PC-3 (cell line): ENCODE results near the gene KRTAP12-4.

Source experiments
- CTCF ChIP-seq: fragments of 300-600 bp; sonication (generic); conservative IDR thresholded peaks from 2 replicates; pipeline ENCODE4 v1.5.1; 2017; ENCODE audit warnings: antibody characterized with exemption, low read depth, mild to moderate bottlenecking, low read length
- EZH2phosphoT487 ChIP-seq: fragments of 300-600 bp; sonication (generic); IDR thresholded peaks from 2 replicates; pipeline ENCODE4 v1.6.1; 2018; ENCODE audit warnings: mild to moderate bottlenecking, antibody characterized with exemption, low read length, borderline replicate concordance

DNA sequence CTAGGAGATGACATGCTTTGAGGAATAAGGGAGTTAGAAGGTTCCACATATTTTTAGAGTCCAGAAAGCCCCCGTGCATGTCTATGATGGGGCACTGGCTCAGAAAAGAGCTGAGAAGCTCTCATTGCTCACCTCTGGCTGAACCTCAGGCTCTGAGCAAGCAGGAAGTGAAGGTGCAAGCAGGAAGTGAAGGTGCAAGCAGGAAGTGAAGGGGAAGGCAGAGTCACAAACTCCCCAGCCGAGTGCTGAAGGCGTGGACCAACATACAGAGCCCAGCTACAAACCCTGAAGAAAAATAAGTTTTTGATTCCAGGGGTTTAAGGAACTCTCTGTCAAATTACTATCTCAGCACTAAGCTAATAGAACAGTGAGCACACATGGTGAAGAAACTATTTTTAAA is 35.5 kb downstream of the KRTAP12-4 start:
- no peak for TF ChIP-seq CTCF
- no peak for TF ChIP-seq EZH2phosphoT487
